A172 (cell line): ENCODE measurements around the gene NR2E1. TPM values are rescaled to one million over a fixed set of nuclear protein-coding genes. Genes with fewer than 3 reads are reported as not detected.

Experiments used
- DNase-seq: peaks from one replicate; pipeline ENCODE4 v3.0.0-alpha.2; 2015; ENCODE audit warnings: low spot score
- total RNA-seq: library from RNA; depleted of rRNA; stranded (reverse); fragments of >200 nt; shearing (Covaris generic); gene quantifications from 2 replicates; pipeline ENCODE4 v1.2.3, GENCODE V29; 2014; rRNA removed

NR2E1 gene
- total RNA-seq, 1 experiment from 2014 or later, result not detected

GRCh38 chr6:108209738-108210137, 43.9 kb downstream of the NR2E1 start:
- no peak for DNase-seq

GRCh38 chr6:108210556-108210955, 44.7 kb downstream of the NR2E1 start:
- no peak for DNase-seq

- no peak for DNase-seq
Measured at GRCh38 chr6:108211671-108212070, 45.8 kb downstream of the NR2E1 start.

- no peak for DNase-seq
Measured at GRCh38 chr6:108222064-108222463, 56.2 kb downstream of the NR2E1 start.

GRCh38 chr6:108222504-108222903, 56.7 kb downstream of the NR2E1 start:
- DNase-seq, result no peak

GRCh38 chr6:108227290-108227689, 61.5 kb downstream of the NR2E1 start:
- no peak for DNase-seq

- DNase-seq, result no peak
Measured at GRCh38 chr6:108228416-108228815, 62.6 kb downstream of the NR2E1 start.

GRCh38 chr6:108235127-108235526, 69.3 kb downstream of the NR2E1 start:
- DNase-seq, result no peak

- DNase-seq, result no peak
Measured at GRCh38 chr6:108236791-108237190, 71.0 kb downstream of the NR2E1 start.

GRCh38 chr6:108238322-108238721, 72.5 kb downstream of the NR2E1 start:
- no peak for DNase-seq

Other genes with a start within 250 kb of the NR2E1 start
- 11.5 and 18.7 TPM in 2 replicates for gene SEC63, start 207.8 kb upstream of the NR2E1 start, total RNA-seq
- 66.4 and 70.3 TPM in 2 replicates for gene OSTM1, start 91.3 kb upstream of the NR2E1 start, total RNA-seq
- gene SNX3, start 95.0 kb downstream of the NR2E1 start, total RNA-seq, result 251 and 274 TPM in 2 replicates
- 4.5 and 6.6 TPM in 2 replicates for gene AFG1L, start 129.0 kb downstream of the NR2E1 start, total RNA-seq